ENCODE results near the gene GRID2.

DNA sequence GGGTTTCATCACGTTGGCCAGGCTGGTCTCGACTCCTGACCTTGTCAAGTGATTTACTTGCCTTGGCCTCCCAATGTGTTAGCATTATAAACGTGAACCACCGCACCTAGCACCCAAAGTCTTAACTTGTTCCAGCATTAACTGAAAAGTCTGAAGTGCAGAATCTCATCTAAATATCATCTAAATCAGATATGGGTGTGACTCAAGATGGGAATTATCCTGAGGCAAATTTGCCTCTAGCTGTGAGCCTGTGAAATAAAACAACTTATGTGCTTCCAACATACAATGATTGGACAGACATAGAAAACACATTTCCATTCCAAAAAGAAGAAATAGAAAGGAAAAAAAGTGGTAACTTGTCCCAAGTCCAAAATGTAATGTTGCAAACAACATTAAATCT lies 883.7 kb downstream of the GRID2 start:
- no peak for TF ChIP-seq POLR2A (IDR thresholded peaks at IDR 0.05)
- TF ChIP-seq, protein P1, sequence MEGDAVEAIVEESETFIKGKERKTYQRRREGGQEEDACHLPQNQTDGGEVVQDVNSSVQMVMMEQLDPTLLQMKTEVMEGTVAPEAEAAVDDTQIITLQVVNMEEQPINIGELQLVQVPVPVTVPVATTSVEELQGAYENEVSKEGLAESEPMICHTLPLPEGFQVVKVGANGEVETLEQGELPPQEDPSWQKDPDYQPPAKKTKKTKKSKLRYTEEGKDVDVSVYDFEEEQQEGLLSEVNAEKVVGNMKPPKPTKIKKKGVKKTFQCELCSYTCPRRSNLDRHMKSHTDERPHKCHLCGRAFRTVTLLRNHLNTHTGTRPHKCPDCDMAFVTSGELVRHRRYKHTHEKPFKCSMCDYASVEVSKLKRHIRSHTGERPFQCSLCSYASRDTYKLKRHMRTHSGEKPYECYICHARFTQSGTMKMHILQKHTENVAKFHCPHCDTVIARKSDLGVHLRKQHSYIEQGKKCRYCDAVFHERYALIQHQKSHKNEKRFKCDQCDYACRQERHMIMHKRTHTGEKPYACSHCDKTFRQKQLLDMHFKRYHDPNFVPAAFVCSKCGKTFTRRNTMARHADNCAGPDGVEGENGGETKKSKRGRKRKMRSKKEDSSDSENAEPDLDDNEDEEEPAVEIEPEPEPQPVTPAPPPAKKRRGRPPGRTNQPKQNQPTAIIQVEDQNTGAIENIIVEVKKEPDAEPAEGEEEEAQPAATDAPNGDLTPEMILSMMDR (IDR thresholded peaks at IDR 0.05): no peak
